H1 (cell line): ENCODE measurements around the gene GRIP2.

Source experiments
- CTCF ChIP-seq, 3 experiments: IDR thresholded peaks; 1 replicate in 2 of 3; 2 replicates in 1 of 3; pipeline versions ENCODE4 v1.5.1 to v1.6.1; 2011; ENCODE audit warnings: low read length in 3 of 3, mild to moderate bottlenecking in 3 of 3, inconsistent platforms in 2 of 3, low read depth in 1 of 3, moderate library complexity in 1 of 3; ENCODE audit not compliant: insufficient read depth in 1 of 3; ENCODE audit errors: control extremely low read depth in 1 of 3
- EP300 ChIP-seq, 2 experiments: IDR thresholded peaks; 1 replicate in 1 of 2; 2 replicates in 1 of 2; pipeline ENCODE4 v1.6.1; 2011 to 2012; ENCODE audit warnings: low read depth in 2 of 2, low read length in 2 of 2, mild to moderate bottlenecking in 2 of 2, borderline replicate concordance in 1 of 2, inconsistent platforms in 1 of 2, moderate library complexity in 1 of 2
- EZH2 ChIP-seq: fragments of 200-600 bp; sonication (generic); IDR thresholded peaks from 2 replicates; pipeline ENCODE4 v1.7.1; 2012; ENCODE audit warnings: low read depth, mild to moderate bottlenecking, moderate library complexity, low read length, inconsistent platforms; ENCODE audit not compliant: severe bottlenecking
- NANOG ChIP-seq: IDR thresholded peaks from 2 replicates; pipeline ENCODE4 v1.6.1; 2011; ENCODE audit warnings: low read length, low read depth, mild to moderate bottlenecking, inconsistent platforms; ENCODE audit not compliant: insufficient read depth, poor library complexity, severe bottlenecking
- SIN3A ChIP-seq, 2 experiments: IDR thresholded peaks in 1 of 2; conservative IDR thresholded peaks in 1 of 2; 2 replicates each; pipeline ENCODE4 v1.6.1; 2011 to 2012; ENCODE audit warnings: low read length in 2 of 2, improper control_type of control experiment in 1 of 2, low read depth in 1 of 2, mild to moderate bottlenecking in 1 of 2

GRCh38 chr3:14488286-14489041, 51.7 kb downstream of the GRIP2 start:
- no peak for TF ChIP-seq CTCF (IDR thresholded peaks at IDR 0.05; ENCODE audit: control extremely low read depth in 1 of 3, insufficient read depth in 1 of 3, low read depth in 1 of 3, low read length in 3 of 3)
- no peak for TF ChIP-seq EZH2
- no peak for TF ChIP-seq NANOG
- TF ChIP-seq SIN3A (conservative IDR thresholded peaks at IDR 0.05 in 1 of 2, IDR thresholded peaks at IDR 0.05 in 1 of 2; ENCODE audit: low read depth in 1 of 2, low read length in 2 of 2), result no peak
- TF ChIP-seq EP300 (IDR thresholded peaks at IDR 0.05; ENCODE audit: borderline replicate concordance in 1 of 2, low read depth in 2 of 2, low read length in 2 of 2), result no peak
